GF-D8 (cell line): ENCODE measurements around the gene ARMC2.
A peak's percentile ranks its signal among the peaks of the same experiment; 100 is the strongest.

Source experiments
- DNase-seq: peaks from one replicate; lab custom pipeline; 2025; lab: John Stamatoyannopoulos, UW

ARMC2 gene

GRCh38 chr6:108988296-108988695 lies 140.1 kb downstream of the ARMC2 start:
- no peak for DNase-seq

GRCh38 chr6:108988765-108989164 lies 140.5 kb downstream of the ARMC2 start:
- no peak for DNase-seq

DNA sequence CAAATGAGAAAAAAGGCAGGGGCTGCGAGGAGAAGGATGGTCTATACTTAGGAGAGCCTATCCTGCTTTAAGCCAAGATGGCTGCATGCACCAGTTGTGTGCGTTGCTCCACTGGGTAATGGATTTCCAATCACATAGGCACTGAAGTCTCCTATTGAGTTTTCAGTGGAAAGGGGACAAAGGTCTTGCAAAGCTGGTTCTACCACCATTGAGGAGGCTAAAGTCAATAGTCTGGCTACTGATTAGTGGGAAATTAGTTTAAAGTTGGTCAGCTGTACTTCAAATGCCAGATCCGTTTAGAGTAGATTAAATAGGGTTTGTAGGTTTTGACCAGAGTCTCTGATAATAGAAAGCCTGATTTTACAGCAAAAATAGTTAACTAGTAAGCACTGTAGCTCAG lies 141.5 kb downstream of the ARMC2 start:
- no peak for DNase-seq

DNA sequence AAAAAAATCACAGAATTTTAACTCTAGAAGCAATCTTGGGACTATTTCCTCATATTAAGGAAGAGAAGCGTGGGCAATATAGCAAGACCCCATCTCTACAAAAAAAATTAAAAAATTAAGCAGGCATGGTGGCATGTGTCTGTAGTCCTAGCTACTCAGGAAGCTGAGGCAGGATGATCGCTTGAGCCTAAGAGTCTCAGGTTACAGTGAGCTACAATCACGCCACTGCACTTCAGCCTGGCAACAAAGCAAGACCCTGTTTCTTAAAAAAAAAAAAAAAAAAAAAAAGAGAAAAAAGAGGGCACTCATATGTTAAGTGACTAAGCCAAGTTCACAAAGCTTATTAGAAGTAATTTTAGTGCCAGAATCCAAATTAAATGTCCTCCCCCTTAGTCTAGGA lies 145.7 kb downstream of the ARMC2 start:
- DNase-seq = no peak

DNA sequence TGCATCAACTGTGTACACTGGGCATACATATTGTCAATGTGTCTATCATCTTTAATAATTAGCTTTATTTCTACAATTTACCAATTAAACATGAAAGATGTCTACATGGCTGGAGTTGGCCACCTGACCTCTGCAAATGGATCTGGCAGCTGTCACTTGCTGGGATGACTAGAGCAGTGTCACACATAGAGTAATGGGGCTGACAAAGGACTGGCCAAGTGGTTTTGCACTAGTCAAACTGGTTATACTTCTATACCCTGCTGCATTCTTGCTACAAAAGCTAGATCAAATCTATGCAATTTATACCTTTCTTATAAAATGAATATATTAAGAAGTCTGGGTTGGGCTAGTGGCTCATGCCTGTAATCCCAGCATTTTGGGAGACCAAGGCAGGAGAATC lies 147.1 kb downstream of the ARMC2 start:
- DNase-seq = no peak

GRCh38 chr6:108996208-108996607 lies 148.0 kb downstream of the ARMC2 start:
- no peak for DNase-seq

GRCh38 chr6:108998485-108998884 lies 150.3 kb downstream of the ARMC2 start:
- no peak for DNase-seq

DNA sequence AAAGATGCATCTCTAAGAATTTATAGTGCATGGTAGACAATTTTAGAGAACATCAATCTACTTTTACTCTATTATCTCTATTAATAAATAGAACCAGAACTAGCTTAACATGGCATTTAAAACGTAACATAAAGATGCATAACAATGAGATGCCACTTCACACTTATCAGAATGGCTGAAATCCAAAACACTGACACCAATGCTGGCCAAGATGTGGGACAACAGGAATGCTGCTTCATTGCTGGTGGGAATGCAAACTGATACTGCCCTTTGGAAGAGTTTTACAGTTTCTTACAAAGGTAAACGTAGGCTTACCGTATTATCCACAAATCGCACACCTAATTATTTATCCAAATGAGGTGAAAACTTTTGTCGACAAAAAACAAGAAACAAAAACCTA lies 151.2 kb downstream of the ARMC2 start:
- DNase-seq = no peak

DNA sequence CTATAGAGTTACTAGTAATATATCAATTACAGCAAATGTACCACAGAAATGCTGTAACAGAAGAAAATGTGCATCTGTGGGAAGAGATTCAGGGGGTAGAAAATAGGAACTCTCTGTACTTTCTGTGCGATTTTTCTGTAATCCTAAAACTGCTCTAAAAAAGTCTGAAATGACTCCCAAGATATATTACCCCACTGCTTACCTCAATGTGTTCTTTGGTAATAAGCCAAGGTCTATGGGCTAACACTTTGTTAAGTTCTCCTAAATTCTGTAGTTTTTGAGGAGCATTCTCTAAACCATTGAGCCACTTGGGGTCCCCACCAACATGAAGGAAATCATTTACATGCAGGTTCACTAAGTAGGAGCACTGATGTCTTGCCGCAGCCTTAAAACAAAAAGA lies 152.1 kb downstream of the ARMC2 start:
- no peak for DNase-seq

DNA sequence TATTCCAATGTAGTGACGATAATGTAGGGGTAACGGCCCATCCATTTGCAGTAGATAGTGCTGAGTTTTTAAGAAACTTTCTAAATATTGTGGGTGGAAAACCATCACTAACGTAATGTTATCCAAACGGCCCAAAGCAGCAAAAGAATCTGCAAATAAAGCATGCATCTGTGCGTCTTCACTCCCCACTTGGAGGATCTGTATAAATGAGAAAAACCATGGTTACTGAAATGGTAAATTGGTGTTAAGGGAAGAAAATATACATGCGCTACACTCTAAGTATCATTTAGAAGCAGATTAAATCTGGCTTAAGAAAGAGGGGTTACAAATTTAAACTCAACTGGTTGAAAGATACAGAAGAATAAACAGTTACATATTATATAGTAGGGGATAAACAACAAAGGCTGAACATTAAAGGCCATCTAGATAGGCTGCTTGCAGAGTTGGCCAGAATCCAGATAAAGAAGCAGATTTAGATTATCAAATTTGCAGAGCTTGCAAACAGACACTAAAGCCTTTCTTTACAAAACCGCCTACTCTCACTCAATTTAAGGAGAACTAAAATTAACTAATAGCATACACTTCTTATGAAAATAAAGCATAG lies 153.2 kb downstream of the ARMC2 start:
- DNase-seq = no peak

DNA sequence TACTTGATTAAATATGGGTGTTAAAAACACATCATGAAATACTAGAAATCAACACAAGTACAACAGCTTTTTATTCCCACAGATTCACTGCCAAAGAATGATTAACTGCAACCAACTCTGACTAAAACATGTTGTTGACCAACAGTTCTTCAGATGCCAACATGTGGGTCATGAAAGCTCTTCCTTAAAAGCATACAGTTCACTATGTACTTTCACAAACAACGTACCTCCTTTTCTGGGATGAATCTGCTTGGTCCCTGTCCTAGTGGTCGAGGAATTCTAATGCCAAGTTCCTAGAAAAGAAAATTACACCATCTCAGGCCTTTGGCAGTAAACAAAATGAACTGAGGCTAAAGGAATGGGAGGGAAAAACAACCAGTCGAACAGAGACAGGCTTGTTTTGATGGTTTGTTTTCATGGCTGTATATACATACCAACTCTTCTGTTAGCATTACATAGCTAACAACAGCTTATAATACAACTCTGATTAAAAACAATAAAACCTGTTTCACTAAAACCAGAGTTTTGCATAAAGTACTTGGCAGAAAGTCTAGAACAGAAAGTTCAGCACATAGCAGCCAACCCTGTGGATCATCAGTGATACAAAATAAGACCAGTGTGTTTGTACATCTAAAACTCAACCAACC lies 154.0 kb downstream of the ARMC2 start:
- DNase-seq = no peak

- DNase-seq = no peak
Observed at GRCh38 chr6:109002882-109003281, 154.7 kb downstream of the ARMC2 start.

DNA sequence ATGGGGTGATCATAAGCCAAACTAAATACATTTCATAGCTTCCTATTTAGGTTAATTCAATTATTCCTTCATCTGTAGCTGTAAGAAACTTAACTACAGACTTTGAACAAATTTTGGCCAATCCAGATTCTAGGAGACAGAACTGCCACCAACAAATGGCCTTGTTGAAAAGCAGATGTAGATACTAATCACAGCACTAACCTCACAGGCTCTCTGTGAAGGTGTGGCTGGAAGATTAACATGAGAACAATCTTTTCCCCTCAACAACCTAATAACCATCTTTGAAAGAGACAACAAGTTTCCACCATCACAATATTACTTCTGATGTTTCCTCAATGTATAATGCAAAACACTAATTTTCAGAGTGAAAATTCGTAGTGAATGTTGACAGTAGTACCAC lies 158.6 kb downstream of the ARMC2 start:
- DNase-seq = no peak

DNA sequence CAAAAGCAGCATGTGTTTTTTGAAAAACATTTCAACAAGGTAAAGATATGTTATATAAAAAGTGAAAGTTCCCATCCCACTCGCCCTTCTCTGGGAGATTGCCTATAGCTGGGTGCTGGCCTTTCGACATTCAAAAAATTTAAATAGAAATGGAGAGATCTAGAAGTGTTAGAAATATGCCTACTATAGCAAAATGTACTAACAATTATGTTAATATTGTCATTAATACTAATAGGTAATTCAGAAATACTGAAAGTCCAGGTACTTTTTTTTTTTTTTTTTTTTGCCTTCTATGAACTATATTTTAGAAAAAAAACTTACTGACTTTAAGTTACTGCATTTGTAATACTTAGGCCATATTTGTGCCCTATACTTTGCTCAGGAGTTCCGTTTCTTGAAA lies 159.3 kb downstream of the ARMC2 start:
- DNase-seq = no peak

GRCh38 chr6:109008054-109008453 lies 159.8 kb downstream of the ARMC2 start:
- no peak for DNase-seq

DNA sequence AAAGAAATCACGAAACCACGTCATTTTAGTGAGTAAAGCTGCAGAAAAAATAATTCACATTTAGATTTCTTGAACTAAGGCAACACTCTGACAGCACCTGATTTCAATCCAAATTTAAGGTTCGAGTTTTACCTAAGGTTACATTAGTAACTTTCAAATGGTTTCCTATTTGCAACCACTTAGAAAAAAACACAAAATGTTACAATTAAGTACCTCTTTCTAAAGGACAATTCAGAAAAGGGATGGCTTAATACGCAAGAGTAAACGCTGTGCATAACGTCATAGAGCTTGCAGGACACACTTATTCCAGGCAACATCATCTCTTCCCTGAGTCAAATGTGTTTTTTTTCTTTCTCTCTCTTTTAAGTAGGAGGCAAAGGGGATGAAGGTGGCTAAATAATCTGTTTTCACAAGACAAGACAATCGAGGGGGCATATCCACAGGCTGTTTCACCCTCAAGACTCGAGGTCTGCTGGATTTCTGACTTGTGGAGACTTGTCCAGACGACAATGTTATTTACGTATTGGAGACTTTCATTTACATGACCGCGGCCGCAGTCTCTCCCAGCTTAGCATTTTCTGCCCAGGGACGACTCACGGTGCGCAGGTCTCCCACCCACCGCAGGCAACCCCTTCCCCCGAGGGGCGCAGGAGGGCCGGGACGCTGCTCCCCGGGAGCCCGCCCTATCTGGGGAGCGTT lies 160.5 kb downstream of the ARMC2 start:
- DNase-seq = peak; percentile 53

DNA sequence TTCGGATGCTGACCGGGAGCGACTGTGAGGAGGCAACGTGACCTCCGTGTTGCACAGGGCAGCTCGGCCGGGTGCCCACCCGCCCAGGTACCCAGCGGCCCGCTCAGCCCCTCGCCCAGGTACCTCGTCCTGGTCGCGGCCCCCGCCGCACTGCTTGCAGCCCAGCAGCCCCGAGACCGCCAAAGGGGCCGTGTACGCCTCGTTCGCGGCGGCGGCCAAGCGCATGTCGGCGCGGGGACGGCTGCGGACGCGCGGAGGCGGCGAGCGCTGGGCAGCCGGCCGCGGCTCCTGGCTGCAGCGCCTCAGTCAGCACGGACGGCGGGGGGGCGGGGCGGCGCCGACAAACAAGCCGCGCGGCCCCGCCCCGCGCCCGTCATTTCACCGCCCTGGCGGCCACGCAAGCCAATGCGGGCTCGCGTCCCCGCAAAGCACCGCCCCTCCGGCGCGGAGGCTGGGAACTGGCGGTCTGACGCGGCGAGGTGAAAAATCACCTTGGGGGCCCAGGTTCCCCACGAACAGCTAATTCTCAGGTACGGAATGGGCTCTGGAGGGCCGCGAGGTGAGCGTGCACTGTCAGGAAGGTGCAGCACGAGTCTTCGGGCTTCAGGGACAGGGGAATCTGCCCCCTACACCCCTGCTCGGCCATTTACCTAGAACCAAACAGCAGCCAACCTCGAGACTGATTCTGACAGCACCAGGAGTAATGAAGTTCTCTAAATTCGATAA lies 161.2 kb downstream of the ARMC2 start:
- peak; percentile 34 for DNase-seq

DNA sequence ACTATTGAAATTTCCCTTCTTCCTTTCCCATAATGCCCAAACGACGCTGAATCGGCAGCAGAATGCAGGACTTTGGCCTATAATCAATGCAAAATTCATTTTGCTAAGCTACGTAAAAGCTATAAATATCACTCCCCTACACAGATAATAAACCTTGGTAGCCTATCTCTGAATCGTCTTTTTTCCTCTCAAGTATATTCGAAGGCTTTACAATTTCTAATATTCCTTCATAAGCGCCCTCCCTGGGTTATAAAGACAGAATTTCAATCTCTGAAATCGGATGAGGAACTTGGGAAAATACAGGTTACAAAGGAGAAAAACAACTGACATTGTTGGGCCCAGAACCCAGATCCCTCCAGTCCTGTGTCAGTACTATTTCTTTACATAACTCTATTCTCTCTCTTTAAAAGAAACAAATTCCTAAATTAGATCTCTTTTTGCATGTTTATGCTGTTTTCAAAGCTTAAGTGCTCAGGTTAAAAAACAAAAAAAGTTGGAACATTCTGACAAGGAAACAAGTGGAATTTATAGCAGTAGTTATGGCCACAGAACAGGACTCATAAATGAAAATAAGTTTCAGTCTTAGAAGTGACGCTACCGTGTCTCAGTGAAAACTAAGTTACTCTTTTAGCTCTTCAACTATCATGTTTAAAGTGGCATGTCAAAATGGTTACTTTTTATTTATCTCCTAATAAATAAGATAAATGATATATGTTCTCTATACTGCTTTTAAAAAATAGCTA lies 161.9 kb downstream of the ARMC2 start:
- no peak for DNase-seq

- DNase-seq = no peak
Observed at GRCh38 chr6:109010705-109011102, 162.5 kb downstream of the ARMC2 start.

- no peak for DNase-seq
Observed at GRCh38 chr6:109013656-109014305, 165.6 kb downstream of the ARMC2 start.

DNA sequence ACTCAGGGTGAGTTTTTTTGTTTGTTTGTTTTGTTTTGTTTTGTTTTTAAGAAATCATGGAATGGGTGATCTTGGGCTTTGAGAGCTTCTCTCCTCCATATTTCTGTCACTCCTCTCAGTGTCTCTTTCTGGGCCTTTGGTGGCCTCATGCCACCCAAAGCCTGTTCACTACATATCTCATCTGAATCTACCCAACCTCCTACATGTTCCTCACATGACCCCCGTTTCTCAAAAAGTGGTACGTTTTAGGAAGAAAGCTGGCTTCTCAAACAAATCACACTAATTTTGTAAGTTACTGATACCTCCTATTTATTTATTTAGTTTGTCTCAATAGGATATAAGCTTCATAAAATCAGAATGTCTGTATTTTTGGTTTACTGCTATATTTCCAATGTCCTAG lies 166.4 kb downstream of the ARMC2 start:
- DNase-seq = no peak

DNA sequence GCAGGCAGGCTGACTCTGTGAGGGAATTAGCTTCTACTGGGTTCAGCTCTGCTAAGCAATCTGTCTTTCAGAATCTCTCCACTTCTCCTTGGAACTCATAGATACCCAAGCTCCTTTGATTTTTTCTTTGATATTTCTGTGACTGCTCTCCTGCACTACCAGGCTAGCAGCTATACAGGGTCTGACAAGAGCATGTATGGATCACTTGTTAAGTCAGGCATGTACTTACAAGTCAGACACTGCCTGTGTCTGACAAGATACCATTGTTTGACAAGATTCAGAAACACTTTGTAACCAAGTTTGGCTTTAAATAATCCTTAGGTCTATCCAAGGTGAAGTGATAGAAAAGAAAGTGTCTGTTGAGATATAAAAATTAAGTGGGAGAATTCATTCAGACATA lies 167.0 kb downstream of the ARMC2 start:
- no peak for DNase-seq
